Esophagus squamous epithelium (tissue), 4 donors: ENCODE measurements around the gene NET1.

Source experiments
- POLR2A ChIP-seq, 4 donors: fragments of 450-650 bp; IDR thresholded peaks; one replicate each; pipeline ENCODE4 v1.6.1; 2017; ENCODE audit warnings: antibody characterized with exemption in 4 of 4, mild to moderate bottlenecking in 4 of 4, moderate library complexity in 3 of 4
- TF ChIP-seq, protein P1 (sequence below), 6 experiments: fragments of 450-650 bp in 4 of 6; fragments of 200-600 bp in 2 of 6; sonication (generic) in 2 of 6; IDR thresholded peaks; one replicate each; pipeline ENCODE4 v1.5.1; 2016 to 2019; ENCODE audit warnings: antibody characterized with exemption in 6 of 6, mild to moderate bottlenecking in 4 of 6, moderate library complexity in 4 of 6

GRCh38 chr10:5419466-5420094, 7.2 kb downstream of the NET1 start:
- TF ChIP-seq, protein P1, sequence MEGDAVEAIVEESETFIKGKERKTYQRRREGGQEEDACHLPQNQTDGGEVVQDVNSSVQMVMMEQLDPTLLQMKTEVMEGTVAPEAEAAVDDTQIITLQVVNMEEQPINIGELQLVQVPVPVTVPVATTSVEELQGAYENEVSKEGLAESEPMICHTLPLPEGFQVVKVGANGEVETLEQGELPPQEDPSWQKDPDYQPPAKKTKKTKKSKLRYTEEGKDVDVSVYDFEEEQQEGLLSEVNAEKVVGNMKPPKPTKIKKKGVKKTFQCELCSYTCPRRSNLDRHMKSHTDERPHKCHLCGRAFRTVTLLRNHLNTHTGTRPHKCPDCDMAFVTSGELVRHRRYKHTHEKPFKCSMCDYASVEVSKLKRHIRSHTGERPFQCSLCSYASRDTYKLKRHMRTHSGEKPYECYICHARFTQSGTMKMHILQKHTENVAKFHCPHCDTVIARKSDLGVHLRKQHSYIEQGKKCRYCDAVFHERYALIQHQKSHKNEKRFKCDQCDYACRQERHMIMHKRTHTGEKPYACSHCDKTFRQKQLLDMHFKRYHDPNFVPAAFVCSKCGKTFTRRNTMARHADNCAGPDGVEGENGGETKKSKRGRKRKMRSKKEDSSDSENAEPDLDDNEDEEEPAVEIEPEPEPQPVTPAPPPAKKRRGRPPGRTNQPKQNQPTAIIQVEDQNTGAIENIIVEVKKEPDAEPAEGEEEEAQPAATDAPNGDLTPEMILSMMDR (IDR thresholded peaks at IDR 0.05) = no peak
- no peak for TF ChIP-seq POLR2A (IDR thresholded peaks at IDR 0.05)
